Peyer's patch (tissue), 4 donors: Measurements from ENCODE around the gene ALDH3A1. TPM values are rescaled to one million over a fixed set of nuclear protein-coding genes. Genes with fewer than 3 reads are reported as not detected.
A peak's percentile ranks its signal among the peaks of the same experiment; 100 is the strongest.

Experiments
- DNase-seq, 3 donors: peaks; one replicate each; pipeline ENCODE4 v3.0.0-alpha.2; 2017 to 2019
- H3K27ac ChIP-seq, 4 donors: fragments of 200-600 bp; sonication (generic); one replicate each; pipeline ENCODE4 v1.5.1; 2016 to 2019
- H3K27me3 ChIP-seq, 2 donors: fragments of 200-600 bp; sonication (generic); one replicate each; pipeline ENCODE4 v1.5.1; 2019
- H3K36me3 ChIP-seq, 3 donors: fragments of 200-600 bp; sonication (generic); one replicate each; pipeline ENCODE4 v1.5.1; 2016 to 2019
- H3K4me1 ChIP-seq, 4 donors: fragments of 200-600 bp; sonication (generic); one replicate each; pipeline ENCODE4 v1.5.1; 2016 to 2019
- H3K4me3 ChIP-seq, 4 donors: fragments of 200-600 bp; sonication (generic); 1 replicate in 3 of 4; 2 replicates in 1 of 4; pipeline ENCODE4 v1.5.1; 2016 to 2019; ENCODE audit warnings: mild to moderate bottlenecking in 1 of 4
- H3K9me3 ChIP-seq, 4 donors: fragments of 200-600 bp; sonication (generic); one replicate each; pipeline ENCODE4 v1.5.1; 2016 to 2019; ENCODE audit warnings: mild to moderate bottlenecking in 1 of 4
- POLR2A ChIP-seq, 2 donors: fragments of 450-650 bp; IDR thresholded peaks; one replicate each; pipeline ENCODE4 v1.5.1; 2017; ENCODE audit warnings: antibody characterized with exemption in 2 of 2, mild to moderate bottlenecking in 2 of 2, moderate library complexity in 2 of 2
- total RNA-seq, 4 donors: library from RNA; depleted of rRNA; stranded (reverse); fragments of >200 nt; gene quantifications; one replicate each; pipeline ENCODE4 v1.1.0, GENCODE V29; 2016
- TF ChIP-seq, protein P1 (sequence below), 6 experiments: fragments of 450-650 bp in 4 of 6; fragments of 200-600 bp in 2 of 6; sonication (generic) in 1 of 6; IDR thresholded peaks; one replicate each; pipeline ENCODE4 v1.5.1; 2017 to 2019; ENCODE audit warnings: antibody characterized with exemption in 6 of 6, mild to moderate bottlenecking in 3 of 6, moderate library complexity in 1 of 6

Gene ALDH3A1
- total RNA-seq, 4 donors from 2014 or later = 1.7 to 23.1 (median 3.2) TPM

DNA sequence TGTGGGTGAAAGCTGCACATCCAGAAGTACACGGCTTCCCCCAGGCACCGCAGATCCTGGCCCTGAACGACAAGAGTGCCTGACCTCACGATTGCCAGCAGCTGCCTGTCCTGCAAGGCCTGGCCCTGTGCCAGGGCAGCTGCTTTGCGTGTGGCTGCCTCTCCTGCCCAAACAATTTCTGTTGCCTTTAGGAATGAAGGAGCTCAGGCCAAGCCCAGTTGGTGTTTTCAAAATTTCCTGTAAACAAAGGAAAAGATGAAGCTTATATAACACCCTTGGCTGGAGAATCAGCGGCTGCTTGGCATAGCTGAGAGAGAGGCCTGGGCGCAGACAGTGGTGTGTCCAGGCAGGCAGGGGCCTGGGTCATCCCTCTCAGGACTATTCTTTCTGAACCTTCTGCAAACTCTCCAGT, 20.0 kb downstream of the ALDH3A1 start:
- peaks cover 0 to 23% (median 5%) of the 10 kb centered on the region in 4 donors for H3K4me1 ChIP-seq
- peak overlapping the region; percentile 69 to 89 (median 78) for H3K27ac ChIP-seq
- no peaks in the 10 kb centered on the region for H3K36me3 ChIP-seq
- H3K9me3 ChIP-seq = no peaks in the 10 kb centered on the region
- H3K27me3 ChIP-seq = no peaks in the 10 kb centered on the region
- peak; percentile 35 to 83 (median 77) for DNase-seq
- no peak for TF ChIP-seq POLR2A (IDR thresholded peaks at IDR 0.05)
- TF ChIP-seq, protein P1, sequence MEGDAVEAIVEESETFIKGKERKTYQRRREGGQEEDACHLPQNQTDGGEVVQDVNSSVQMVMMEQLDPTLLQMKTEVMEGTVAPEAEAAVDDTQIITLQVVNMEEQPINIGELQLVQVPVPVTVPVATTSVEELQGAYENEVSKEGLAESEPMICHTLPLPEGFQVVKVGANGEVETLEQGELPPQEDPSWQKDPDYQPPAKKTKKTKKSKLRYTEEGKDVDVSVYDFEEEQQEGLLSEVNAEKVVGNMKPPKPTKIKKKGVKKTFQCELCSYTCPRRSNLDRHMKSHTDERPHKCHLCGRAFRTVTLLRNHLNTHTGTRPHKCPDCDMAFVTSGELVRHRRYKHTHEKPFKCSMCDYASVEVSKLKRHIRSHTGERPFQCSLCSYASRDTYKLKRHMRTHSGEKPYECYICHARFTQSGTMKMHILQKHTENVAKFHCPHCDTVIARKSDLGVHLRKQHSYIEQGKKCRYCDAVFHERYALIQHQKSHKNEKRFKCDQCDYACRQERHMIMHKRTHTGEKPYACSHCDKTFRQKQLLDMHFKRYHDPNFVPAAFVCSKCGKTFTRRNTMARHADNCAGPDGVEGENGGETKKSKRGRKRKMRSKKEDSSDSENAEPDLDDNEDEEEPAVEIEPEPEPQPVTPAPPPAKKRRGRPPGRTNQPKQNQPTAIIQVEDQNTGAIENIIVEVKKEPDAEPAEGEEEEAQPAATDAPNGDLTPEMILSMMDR (IDR thresholded peaks at IDR 0.05) = no peak
- H3K4me3 ChIP-seq = no peak overlapping the region

DNA sequence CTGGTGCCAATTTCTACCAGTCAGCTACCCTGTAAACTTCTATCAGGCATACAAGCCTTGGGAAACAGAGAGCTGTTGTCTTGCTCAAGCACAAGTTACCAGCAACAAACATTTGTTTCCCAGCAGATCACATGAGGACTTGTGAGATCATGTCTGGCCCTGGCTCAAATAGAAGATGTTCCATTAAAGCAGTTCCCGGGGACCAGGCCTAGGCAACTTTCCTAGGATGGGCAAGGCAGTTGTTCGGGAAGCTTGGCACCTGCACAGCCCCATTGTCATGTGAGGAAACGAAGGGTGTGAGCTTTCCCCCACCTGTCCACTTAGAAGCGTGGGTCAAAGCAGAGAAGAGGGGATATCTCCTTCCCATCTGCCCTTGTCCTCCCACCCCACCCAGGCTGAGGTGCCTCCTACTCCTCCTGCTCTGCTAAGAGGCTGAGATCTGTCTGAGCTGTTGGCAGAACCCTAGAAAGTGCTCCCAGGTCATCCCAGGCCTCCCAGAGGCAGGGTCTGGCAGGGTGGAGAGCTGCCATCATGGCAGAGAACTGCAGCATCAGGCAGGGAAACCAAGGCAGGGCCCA, 20.5 kb downstream of the ALDH3A1 start:
- Histone ChIP-seq H3K9me3 (no peaks in the 10 kb centered on the region), H3K4me1 (peaks cover 0 to 23% (median 5%) of the 10 kb centered on the region in 4 donors), H3K27me3 (no peaks in the 10 kb centered on the region), H3K36me3 (no peaks in the 10 kb centered on the region), H3K4me3 (no peak overlapping the region), H3K27ac (peak overlapping the region; percentile 69 to 89 (median 78))
- peak in 1 of 3 donors; percentile 64 for DNase-seq
- TF ChIP-seq, protein P1 (IDR thresholded peaks at IDR 0.05) = no peak

DNA sequence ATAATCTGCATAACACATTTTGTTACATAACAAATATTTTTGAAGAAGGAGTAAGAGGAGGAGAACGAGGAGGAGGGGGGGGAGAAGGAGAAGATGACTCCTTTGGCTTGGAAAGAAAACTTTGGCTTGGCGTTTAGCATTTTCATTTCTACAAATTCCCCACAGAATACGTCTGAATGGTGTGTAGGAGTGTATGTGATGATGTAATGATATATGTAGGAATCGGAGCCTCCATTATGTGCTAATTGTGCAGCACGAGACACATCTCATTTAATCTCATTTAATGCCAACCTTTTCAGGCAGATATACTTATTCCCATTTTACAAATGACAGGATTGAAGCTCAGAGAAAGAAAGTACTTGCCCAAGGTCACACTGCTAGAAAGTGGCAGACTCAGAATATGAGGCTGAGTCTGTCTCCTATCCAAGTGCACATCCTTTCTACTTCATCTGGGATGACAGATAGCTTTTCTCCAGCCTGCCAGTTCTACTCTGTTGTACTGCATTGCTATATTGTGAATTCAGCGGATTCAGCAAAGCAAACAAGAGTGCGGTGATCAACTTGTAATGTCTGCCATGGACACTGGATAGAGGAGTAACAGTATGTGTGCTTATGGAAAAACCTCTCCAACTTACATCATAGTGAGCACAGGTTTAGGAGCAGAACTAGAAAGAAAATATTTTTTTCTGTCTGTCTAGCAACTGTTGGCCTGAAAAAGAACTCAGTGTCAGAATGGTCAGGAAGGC, 21.3 kb downstream of the ALDH3A1 start:
- Histone ChIP-seq H3K27ac (peak overlapping the region; percentile 69 to 89 (median 78)), H3K27me3 (no peaks in the 10 kb centered on the region), H3K36me3 (no peaks in the 10 kb centered on the region), H3K4me1 (peaks cover 0 to 23% (median 5%) of the 10 kb centered on the region in 4 donors), H3K9me3 (no peaks in the 10 kb centered on the region), H3K4me3 (no peak overlapping the region)
- TF ChIP-seq, protein P1 (IDR thresholded peaks at IDR 0.05) = no peak
- TF ChIP-seq POLR2A (IDR thresholded peaks at IDR 0.05) = no peak
- DNase-seq = no peak

DNA sequence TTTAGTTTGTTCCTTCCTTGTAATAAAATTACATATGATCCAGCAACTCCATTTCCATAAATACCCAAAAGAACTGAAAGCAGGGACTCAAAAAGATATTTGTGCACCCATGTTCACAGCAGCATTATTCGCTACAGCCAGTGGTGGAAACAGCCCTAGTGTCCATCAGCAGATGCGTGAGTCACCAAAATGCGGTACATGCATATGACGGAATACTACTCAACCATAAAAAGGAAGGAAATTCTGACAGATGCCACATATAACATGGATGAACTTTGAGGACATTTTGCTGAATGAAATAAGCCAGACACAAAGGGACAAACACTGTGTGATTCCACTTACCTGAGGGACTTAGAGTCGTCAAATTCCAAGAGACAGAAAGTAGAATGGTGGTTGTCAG, 22.6 kb downstream of the ALDH3A1 start:
- Histone ChIP-seq H3K4me3 (no peak overlapping the region), H3K36me3 (no peaks in the 10 kb centered on the region), H3K9me3 (no peaks in the 10 kb centered on the region), H3K4me1 (peaks cover 0 to 30% (median 5%) of the 10 kb centered on the region in 4 donors), H3K27me3 (no peaks in the 10 kb centered on the region), H3K27ac (no peak overlapping the region)
- TF ChIP-seq, protein P1 (IDR thresholded peaks at IDR 0.05) = no peak
- no peak for TF ChIP-seq POLR2A (IDR thresholded peaks at IDR 0.05)
- DNase-seq = no peak

DNA sequence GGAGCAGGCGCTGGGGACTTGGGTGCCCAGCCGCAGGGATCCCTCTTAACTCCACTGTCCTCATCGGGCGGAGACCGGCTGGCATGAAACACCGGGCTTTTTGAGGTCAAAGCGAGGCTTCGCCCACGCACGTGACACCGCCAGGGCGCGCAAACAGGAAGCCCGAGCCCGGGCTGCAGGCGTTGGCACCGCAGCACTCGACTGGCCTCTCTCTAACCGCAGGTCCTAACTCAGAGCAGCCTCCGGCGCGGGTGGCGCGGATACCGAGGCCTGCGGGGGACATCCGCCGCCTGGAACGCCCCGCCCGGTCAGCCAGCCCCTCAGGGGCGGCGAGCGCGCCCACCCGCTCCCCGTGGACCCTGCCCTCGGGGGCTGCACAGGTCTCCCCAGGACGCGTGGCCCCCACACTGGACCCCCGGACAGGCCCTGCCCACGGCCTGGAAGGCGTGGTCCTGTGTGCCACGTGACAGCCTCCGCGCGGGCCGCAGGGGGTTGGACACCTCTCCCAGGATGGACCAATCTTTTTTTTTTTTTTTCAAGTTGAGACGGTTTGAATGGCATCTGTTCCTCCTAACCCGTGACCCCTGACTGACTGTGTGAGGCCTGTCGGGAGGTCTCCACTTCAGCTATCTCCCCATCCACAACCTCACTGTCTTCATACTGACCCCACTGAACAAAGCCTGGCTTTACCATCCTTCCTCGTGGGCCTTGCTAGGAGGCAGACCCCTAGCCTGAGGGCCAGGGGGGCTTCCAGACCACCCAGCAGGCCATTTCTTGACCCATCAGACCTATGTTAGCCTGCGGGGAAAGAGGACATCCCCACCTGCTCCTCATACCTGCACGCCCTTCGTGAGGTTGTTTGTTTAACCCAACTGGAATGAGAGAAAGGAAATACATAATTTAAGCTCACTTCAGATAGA, 23.3 kb downstream of the ALDH3A1 start:
- Histone ChIP-seq H3K36me3 (no peaks in the 10 kb centered on the region), H3K27ac (peak overlapping the region in 3 of 4 donors; percentile 26 to 63 (median 57)), H3K27me3 (no peaks in the 10 kb centered on the region), H3K4me1 (peaks cover 0 to 38% (median 8%) of the 10 kb centered on the region in 4 donors), H3K4me3 (peak overlapping the region; percentile 23 to 40 (median 38)), H3K9me3 (no peaks in the 10 kb centered on the region)
- DNase-seq = peak; percentile 55 to 83 (median 76)
- peak in 1 of 2 donors; percentile 20 for TF ChIP-seq POLR2A (IDR thresholded peaks at IDR 0.05)
- TF ChIP-seq, protein P1 (IDR thresholded peaks at IDR 0.05) = no peak
